ENCODE measurements around the gene D2HGDH.
A peak's percentile ranks its signal among the peaks of the same experiment; 100 is the strongest.
"Not testable (repeated sequence)": the region's sequence is repeated elsewhere in the genome, so short reads cannot be mapped to it uniquely, and the experiment has no call there.

The D2HGDH gene

DNA sequence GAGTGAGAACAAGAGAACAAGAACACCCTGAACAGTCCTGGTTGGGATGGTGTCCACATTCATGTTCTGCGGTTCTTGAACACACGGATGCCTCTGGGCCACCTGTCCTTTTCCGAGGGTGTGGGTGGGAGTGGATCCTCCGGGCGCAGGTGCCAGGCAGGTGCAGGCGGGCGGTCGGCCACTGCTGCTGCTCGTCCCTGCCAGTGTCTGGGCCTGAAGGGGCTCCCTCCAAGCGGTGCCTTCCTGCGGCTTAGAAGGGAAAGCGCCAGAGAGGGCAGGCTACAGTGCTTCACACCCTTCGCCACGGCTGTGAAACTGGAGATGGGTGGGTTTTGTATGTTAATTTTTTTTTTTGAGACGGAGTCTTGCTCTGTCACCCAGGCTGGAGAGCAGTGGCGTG is 8.0 kb upstream of the D2HGDH start:
- DNase-seq, result no peak

DNA sequence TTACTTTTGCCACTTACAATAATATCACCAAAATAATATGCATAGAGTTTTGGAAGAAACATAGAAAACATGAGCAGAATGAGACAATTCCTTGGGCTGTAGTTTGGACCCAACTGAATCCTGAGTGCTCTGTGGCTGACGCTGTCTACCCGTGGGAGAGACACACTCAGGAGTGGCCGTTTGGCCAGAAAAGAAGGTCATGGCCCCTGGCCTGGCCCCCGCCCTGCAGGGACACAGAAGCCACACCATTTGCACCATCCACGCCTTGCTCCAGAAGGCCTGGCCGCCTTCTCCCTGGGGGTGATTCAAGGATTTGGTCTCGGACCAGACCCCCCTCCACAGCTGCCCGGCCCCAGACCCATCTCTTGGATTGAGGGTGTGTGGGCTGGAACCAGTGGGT is 6.4 kb upstream of the D2HGDH start:
- no peak for DNase-seq

DNA sequence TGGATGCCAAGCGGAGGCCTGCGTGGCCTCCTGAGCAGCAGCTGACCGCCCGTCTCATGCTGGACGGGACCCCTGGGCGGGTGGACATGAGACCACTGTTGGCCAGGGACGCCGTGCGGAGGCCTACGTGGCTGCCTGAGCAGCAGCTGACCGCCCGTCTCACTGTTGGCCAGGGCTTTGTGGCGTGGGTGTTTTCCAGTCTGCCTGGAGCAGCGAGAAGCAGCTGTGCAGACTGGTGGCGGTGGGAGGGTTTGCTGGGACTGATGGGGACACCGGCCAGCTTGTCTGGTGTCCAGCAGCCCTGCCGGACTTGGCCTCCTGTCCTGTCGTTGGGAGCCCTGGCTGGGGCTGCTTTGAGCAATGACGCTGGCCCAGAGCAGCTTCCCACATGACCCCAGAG is 5.8 kb upstream of the D2HGDH start:
- no peak for DNase-seq

DNA sequence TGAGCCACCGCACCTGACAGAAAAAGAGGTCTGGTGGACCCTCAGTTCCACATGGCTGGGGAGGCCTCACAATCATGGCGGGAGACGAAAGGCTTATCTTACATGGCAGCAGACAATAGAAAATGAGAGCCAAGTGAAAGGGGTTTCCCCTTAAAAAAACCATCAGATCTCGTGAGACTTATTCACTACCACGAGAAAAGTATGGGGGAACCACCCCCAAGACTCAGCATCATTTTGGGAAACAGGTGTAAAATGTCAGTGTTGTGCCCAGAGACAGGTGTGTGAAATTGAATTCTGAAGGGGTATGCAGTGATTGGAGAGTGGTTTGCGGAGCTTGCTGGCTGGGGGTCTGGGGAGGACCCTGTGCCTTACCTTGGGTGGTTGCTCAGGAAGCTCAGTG is 4.6 kb upstream of the D2HGDH start:
- no peak for DNase-seq

DNA sequence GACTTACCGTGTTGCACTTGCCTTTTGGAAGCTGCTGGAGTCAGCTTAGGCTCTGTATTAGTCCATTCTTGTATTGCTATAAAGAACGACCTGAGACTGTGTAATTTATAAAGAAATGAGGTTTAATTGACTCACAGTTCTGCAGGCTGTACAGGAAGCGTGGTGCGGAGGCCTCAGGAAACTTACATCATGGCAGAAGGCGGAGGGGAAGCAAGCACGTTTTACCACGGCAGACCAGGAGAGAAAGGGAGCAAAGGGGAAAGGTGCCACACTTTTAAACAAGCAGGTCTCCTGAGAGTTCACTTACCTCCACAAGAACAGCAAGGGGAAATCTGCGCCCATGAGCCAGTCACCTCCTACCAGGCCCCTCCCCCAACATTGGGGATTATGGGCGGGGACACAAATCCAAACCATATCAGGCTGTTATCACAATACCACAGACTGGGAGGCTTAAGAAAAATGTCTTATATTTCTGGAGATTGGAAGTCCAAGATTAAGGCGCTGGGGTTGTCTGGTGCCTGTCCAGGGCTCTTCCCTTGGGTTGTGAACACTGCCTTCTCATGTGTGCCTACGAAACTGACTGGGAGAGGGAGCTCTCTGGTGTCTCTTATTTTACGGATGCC is 3.6 kb upstream of the D2HGDH start:
- no peak for DNase-seq

DNA sequence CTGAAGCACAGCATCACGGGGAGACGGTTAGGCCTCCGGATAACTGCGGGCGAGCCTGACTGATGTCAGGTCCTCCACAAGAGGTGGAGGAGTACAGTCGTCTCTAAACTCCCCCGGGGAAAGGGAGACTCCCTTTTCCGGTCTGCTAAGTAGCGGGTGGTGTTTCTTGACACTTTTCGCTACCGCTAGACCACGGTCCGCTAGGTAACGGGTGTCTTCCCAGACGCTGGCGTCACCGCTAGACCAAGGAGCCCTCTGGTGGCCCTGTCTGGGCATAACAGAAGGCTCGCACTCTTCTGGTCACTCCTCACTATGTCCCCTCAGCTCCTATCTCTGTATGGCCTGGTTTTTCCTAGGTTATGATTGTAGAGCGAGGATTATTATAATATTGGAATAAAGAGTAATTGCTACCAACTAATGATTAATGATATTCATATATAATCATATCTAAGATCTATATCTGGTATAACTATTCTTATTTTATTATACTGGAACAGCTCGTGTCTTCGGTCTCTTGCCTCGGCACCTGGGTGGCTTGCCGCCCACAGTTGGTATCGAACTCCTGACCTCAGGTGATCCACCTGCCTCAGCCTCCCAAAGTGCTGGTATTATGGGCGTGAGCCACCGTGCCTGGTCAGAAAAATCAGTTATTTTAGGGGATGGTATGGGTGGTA is 1.8 kb upstream of the D2HGDH start:
- peak; percentile 41 for DNase-seq

DNA sequence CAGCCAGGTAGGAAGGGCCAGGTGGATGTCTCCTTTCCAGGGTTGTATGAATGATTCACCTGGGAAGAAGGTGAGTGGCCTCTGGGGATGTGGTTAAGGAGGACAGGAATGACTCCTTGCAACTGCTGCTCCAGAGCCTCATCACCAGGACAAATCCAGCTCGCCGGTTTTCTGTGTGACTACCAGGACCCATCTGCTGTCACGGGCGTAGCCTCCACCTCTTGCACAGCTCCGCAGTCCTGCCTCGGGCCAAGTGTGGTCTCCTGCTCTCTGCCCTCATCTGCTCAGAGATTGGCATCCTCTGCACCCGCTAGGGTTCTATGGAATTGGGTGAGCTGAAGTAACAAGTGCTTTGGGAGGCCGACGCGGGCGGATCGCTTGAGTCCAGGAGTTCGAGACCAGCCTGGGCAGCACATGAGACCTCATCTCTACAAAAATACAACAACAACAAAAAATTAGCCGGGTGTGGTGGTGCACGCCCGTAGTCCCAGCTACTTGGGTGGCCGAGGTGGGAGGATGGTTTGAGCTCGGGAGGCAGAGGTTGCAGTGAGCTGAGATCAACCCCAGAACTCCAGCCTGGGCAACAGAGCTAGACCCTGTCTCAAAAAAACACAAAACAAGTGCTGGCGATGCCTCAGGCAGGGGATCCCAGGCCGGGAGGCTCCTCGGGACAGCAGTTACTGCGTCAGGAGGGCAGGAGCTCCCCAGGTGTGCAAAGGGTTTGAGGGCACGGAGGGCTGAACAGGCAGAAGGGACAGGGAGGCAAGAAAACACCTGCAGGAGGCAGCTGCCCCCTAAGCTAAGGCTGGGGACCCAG is 831 bp upstream of the D2HGDH start:
- DNase-seq, result no peak

DNA sequence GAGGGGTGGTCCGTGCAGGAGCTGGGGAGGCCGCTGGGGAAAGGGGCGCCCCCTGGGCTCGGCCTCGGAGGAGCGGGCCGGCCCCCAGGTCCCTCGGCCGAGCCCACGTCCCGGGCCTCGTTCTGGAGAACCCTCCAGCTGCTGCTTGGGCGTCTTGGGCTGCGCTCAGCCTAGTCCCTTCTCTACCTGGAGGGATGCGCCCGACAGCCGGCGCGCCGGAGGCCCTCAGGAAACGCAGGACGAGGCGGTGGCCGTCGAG is 293 bp upstream of the D2HGDH start:
- DNase-seq, result no peak

DNA sequence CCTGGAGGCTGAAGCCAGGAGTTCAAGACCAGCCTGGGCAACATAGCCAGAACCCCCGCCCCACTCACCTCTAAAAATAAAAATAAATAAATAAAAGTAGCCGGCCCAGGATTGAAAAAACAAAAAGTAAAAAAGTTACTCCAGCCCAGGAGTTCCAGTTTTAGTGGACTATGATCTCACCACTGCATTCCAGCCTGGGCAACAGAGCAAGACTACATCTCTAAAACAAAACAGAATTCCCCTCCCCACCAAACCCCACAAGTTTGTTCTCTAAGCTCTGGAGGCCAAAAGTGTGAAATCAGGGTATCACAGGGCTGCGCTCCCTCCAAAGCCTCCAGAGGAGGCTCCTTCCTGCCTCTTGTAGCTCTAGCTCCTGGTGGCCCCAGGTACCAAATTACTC is 1.7 kb downstream of the D2HGDH start:
- no peak for DNase-seq

DNA sequence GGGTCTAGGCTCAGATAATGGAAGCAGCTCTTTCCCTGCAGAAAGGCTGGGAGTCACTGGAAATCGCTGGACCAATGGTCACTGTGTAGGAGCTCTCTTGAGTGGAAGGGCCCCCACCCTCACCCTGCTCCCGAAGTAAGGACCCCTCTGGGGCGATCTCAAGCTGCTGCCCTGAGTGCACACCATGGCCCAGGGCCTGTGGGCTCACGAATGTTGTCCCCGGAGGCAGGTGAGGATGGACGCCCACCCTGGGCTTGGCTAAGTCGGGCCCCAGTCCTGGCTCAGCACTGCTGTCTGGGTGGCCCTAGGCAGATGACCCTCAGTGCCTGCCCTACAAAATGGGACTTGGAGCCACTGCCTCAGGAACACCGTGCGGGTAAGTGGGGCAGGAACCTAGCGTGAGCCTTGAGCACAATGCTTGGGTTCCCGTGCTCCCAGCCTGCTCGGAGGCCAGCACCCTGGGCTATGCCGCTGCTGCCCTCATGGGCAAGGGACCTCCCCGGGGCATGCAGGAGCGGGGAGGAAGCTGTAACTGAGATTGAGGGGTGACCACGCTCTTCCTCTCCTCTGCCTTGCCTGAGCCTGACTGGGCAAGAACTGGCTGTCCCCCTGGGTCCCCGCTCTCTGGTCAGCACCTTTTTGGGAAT is 3.7 kb downstream of the D2HGDH start:
- no peak for DNase-seq

DNA sequence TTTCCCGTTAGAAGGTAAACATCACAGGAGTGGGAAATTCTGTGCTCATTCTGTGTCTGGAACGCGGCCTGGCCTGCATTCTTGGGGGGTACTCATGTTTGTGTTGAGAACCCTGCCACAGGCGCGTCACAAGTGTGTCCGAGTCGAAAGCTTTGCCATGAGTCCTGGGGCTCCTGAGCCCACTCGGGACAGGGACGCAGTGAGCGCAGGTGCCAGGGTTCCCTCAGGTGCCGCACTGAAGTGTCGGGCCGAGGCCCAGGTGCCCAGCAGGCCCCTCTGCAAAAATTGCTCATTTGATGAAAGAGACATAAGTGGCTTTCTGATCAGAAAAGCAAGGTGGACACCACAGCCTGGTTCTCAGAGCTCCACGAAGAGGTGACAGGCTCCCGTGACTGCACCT is 4.7 kb downstream of the D2HGDH start:
- no peak for DNase-seq

DNA sequence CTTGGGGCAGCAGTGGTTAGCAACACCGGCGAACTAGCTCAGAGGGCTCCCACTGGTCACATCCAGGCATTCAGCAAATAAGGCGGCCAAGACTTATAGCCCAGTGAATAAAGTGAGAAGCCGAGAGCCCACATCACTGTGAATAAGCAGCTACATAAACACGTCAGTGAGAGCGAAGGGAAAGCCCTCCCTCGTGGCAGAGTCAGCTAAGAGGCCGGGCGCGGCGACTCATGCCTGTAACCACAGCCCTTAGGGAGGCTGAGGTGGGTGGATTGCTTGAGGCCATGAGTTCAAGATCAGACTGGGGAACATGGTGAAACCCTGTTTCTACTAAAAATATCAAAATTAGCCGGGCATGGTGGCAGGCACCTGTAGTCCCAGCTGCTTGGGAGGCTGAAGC is 5.2 kb downstream of the D2HGDH start:
- DNase-seq, result no peak

DNA sequence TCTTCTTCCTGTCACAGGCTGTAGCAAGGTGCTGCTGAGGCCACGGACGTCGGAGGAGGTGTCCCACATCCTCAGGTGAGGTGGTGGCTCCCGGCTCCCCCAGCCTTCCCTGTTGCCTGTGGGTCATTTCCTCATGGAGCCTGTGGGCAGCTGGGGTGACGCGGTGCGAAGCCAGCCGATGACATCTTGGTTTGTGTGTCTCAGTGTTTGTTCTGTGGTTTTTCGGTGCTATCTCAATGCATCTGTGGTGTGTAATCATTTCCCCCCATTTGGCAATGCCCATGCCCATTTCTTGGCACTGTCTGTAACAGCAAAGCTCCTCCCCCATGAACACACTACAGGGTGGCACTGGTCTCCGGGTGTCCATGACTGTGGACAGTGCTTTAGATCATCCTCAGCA is 6.6 kb downstream of the D2HGDH start:
- DNase-seq, result peak; percentile 49

DNA sequence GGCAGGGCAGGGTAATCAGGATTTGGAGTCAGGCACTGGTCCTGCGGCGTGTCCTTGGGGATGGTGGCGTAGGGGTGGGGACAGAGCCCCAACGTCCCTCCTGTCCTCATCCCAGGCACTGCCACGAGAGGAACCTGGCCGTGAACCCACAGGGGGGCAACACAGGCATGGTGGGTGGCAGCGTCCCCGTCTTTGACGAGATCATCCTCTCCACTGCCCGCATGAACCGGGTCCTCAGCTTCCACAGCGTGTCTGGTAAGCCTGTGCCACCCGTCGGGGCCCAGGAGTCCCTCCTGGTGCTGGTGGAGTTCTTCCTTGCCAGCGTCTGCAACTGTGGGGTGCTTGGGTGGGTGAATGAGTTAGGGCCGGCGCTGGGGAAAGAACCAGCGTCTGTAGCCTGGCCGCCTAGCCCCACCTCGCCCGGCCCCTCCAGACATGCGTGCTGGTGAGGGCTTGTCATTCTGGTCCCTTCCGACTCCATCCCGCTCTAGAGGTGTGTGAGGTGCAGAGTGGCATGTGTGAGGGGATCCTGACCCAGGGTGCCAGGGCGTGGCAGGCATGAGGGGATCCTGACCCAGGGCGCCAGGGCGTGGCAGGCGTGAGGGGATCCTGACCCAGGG is 8.0 kb downstream of the D2HGDH start:
- no peak for DNase-seq

DNA sequence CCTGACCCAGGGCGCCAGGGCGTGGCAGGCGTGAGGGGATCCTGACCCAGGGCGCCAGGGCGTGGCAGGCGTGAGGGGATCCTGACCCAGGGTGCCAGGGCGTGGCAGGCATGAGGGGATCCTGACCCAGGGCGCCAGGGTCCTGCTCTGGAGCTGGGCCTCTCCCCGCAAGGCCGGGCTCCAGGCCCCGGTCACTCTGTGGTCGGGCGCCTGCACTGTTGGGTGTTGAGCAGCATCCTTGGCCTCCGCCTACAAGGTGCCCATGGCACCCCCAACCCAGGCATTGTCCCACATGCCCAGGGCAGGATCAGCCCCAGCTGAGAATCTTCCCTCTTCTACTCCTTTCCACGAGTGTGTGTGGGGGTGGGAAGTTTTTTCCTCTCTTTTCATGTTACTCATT is 8.6 kb downstream of the D2HGDH start:
- not testable (repeated sequence) for DNase-seq

DNA sequence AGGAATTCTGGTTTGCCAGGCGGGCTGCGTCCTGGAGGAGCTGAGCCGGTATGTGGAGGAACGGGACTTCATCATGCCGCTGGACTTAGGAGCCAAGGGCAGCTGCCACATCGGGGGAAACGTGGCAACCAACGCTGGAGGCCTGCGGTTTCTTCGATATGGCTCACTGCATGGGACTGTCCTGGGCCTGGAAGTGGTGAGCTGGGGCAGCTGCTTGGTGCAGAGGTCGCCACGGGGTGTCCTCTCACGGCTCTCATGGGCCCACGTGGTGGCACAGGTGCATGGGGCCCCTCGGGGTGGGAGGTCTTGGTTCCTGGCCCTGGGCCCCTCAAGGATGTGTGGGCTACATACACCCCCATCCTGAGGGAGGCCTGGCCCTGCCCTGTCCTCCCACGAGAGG is 9.2 kb downstream of the D2HGDH start:
- DNase-seq, result no peak

DNA sequence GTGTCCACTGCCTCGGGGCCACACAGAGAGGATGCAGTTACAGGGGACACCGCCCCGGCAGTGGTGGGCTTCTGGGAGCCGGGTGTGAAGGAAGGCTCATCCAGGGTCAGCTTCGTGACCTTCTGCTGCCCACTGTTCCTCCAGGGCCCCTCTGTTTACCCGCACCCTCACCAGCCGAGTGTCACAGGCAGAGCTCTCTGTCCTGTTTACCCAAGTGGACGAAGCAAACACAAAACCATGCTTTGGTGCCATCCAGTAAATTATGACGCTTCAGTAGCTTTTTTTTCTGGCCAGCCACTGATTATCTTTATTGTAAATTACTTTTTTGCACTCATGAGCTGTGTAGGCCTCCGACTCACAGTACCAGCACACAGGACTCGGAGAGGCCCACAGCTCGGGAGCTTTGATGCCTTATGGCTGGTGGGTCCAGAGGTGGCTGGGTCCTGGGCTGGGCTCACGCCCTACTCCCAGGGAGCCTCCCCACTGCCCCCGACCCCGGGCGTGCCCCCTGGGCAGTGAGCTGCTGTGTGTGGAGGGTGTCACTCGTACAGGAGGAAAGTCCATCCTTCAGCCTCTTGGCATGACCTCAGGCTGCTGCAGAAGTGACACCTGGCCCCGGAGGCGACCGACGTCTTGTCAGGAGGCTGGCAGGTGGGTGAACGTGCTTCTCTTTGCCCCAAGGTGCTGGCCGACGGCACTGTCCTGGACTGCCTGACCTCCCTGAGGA is 9.8 kb downstream of the D2HGDH start:
- DNase-seq, result no peak

DNA sequence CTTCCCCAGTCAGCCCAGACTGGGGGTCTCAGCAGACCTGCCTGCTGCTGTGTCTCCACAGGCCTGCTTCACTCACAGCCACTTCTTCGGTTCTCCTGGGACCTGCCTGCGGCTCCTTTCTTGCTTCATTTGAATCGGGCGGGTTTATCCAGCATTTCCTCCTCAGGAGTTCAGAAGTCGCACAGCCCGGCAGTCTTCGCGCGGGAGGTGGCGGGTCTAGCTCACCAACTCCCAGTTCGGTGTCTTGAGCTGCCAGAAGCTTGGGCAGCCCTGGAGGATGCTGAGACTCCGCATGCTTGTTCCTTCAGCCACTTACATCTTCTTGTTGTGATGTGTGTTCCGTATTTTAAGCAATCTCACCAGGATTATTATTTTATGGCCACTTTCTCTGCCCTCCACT is 10.8 kb downstream of the D2HGDH start:
- DNase-seq, result no peak

DNA sequence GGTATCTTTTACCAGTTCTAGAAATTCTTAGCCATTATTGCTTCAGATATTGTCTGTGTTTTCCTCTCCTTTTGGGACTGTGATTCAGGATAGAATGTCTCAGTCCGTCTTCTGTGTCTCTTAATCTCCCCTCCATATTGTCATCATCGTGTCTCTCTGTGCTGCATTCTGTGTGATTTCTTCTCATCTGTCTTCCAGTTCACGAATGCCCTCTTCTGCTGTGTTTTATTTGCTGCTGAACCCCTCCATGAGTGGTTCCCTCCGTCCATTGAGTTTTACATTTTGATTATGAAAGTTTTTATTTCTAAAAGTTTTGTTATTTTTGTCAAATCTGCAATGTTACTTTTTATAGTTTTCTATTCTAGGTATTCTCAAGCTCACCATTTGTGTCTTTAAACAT is 11.7 kb downstream of the D2HGDH start:
- DNase-seq, result no peak

DNA sequence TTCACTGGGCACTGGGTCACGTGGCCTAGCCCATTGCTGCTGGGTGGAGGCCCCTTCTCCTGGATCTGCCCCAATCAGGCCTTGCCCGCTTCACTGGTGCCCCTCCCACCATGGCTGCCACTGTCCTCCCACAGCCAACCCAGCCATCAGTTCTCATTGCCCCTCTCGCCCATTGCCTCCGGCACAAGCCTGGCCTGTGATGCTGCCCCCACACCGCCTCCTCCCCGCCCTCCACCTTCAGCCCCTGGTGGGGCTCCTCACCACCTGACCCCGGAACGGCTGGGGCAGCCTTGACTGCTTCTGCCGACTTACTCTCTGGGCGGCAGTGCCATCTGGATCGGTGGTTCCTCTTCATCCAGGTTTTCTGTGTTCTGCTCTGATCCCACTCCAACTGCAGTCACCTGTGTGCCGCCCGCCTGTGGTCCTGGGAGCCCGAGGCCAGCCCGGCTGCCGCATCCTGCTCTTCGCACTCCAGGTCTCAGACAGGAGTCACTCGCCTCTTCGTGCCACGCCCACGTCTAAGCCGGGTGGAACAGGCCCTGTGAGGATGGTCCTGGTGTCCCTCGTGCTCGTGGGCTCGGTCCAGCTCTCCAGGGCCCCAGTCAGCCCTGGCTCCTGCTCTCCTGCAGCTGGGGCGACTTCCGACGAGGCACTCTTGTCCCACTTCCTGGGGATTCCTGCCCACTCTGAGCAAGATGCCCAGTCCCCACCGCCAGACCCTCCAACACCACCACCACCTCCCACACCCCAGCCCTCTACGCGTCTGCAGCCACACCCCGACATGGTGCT is 14.2 kb downstream of the D2HGDH start:
- no peak for DNase-seq

DNA sequence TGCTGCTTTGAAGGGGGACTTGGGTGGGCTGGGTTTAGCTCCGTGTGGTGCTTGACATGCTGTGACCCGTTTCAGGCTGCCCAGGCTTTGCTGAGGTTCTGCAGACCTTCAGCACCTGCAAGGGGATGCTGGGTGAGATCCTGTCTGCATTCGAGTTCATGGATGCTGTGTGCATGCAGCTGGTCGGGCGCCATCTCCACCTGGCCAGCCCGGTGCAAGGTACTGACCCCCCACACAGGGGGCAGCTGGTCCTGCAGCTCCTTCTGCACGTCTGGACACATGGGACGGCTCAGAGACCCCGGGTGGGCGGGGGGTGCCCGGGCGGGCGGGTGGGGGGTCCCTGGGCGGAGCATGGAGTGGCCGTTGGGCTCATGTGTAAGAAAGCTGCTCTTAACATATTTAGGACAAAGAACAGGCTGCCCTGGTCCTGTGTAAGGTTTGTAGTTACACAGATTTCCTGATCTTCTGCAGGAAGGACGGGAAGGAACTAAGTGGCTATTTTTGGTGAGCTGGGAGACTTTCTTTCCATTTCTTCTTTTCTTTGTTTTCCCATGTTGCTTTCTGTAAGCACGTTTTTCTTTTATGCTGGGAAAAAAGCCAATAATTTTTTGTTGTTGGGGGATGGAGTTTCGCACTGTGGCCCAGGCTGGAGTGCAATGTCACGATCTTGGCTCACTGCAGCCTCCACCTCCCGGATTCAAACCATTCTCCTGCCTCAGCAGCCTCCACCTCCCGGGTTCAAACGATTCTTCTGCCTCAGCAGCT is 15.8 kb downstream of the D2HGDH start:
- DNase-seq, result no peak

Data from central memory CD4-positive, alpha-beta T cell (primary cell).